Prostate gland (tissue), 2 donors: ENCODE data around the gene CCDC12.

Experiments used
- CTCF ChIP-seq, 4 experiments: fragments of 200-600 bp in 2 of 4; fragments of 450-650 bp in 2 of 4; sonication (generic) in 2 of 4; IDR thresholded peaks; 1 replicate in 3 of 4; 2 replicates in 1 of 4; pipeline ENCODE4 v1.5.1; 2016 to 2019; ENCODE audit warnings: antibody characterized with exemption in 4 of 4, mild to moderate bottlenecking in 2 of 4, moderate library complexity in 2 of 4
- POLR2A ChIP-seq: fragments of 450-650 bp; IDR thresholded peaks from one replicate; pipeline ENCODE4 v1.6.1; 2016; ENCODE audit warnings: antibody characterized with exemption, mild to moderate bottlenecking
- POLR2AphosphoS5 ChIP-seq: sonication (generic); formaldehyde crosslinking; IDR thresholded peaks from one replicate; pipeline ENCODE4 v1.6.1; 2017; ENCODE audit warnings: antibody characterized with exemption

GRCh38 chr3:46877406-46878125 is 99.0 kb downstream of the CCDC12 start, which contains the start of gene PTH1R:
- TF ChIP-seq POLR2A (no peak), CTCF (IDR thresholded peaks at IDR 0.05) (no peak), POLR2AphosphoS5 (no peak)
